ENCODE data around the gene NTMT1.
"Not testable (repeated sequence)": the region's sequence is repeated elsewhere in the genome, so short reads cannot be mapped to it uniquely, and the experiment has no call there.

NTMT1 gene

DNA sequence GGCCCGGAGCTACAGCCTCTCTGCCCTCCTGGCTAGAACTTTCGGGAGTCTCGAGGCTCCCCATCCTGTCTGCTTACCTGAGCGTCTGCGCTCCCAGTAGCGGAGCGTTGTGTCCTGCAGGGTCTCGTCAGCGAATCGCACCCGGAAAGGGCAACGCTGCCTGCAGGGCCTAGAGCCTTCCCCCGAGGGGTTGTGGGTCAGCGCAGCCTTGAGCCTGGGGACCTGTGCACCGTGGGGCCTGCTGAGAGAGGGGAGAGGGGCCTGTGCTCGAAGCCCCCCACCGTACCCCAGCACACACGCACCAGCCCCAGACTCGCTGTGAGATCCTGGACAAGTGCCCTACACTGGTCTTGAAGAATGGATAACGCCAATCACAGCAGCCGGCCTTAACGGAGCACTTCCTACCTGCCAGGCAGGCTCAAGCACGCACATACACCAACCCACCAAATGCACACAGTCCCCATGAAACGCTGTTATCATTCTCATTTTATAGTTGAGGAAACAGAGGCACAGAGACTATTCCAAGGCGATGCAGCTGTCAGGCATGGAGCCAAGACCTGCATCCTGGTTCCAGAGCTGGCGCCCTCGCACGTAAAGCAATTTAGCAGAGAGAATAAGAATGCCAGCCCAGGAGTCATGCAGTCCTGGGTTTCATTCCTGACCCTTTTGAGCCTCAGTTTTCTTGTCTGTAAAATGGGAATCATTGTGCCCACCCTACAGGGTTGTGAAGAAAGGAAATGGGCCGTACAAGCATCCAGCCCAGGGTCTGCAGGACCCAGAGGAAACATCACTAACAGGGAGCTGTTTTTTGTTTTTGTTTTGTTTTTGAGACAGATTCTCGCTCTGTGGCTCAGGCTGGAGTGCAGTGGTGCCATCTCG is 10.3 kb upstream of the NTMT1 start:
- no peak for DNase-seq (ENCODE audit: low read depth in 2 of 2)

DNA sequence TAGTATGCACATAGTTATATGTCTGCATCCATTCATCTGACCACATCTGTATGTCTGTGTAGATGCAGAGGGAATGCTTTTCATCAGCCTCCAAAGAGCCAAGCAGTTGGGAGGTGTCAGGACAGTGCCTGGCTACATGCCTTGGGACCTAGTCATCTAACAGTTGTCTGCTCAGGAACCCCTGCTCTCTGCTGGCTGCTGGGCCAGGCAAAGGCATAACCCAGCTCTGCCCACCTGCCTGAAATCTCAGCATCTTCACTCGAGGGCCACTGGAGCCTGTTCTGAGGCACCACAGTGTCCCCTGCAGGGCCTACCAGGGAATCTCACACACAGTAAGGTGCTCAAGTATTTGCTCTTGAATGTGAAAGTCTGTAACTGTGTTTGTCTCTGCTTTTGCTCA is 8.8 kb upstream of the NTMT1 start:
- DNase-seq (ENCODE audit: low read depth in 2 of 2): no peak

DNA sequence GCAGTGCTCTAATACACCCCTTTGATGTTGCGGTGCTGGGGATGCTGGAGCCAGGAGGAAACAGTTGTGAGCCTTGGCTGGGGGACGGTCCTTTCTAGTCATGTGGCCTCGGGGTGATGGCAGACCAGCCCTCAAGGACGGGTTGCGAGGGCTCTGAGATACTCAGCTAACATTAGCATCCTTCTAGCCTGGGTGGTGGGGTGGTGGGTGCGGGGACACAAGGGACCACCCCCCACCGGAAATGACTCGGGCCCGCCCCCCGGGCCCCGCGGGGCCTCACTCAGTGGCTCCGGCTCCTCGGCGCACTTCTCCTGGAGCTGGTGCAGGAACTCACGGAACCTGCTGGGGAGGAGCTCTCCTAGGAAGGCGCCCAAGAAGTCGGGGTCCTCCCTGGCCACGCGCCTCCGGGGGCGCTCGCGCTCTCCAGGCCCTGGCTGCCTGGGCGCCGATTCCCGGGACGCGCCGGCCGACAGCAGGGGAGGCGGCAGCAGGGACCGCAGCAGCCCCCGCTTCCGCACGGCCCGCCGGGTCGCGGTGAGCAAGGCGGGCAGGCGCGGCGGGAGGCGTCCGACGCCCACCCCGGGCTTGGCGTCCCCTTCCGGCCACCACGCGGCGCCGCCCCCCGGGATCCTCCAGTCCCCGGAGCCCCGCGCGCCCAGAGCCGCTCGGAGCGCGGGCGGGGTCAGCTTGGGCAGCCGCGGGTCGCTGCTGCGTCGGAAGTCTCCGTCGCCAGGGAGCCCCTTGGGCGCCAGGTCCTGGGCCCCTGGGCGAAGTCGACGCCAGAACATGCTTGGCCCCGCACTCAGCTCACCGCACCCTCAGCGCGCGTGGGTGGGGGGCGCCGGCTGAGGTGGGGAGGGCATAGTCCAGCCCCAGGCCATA is 5.9 kb upstream of the NTMT1 start:
- no peak for DNase-seq (ENCODE audit: low read depth in 2 of 2)

DNA sequence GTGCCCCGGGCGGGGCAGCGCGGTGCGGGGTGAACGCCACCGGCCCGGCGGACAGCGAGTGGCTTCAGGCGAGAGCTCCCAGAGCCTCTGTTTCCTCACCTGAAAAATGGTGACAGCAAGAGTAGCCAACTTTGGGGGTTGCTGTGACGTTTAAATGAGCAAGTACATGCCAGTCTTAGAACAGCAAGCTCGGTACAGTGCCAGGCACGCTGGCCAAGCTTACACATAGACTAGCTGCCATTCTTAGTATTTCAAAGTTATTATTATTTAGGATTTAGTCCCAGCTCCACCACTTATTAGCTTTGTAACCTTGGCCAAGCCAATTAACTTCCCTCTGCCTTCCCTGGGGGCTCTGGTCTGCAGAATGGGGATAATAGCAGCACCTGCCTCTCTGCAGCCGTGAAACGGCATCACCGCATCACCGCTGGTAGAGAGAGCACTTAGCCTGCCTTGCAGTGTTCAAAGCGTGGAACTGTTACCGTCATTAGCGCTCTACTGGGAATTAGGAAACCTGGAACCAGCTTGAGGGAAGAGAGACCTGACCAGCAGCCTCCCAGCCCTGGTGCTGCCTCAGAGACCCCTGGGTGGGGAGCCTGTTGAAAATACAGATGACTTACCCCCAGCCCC is 5.2 kb upstream of the NTMT1 start, which contains the start of gene C9orf50:
TSS of gene C9orf50 (minus strand) at position 433 of the 627 bp plus-strand sequence. CDS start 527 bp downstream, outside the sequence.
- DNase-seq (ENCODE audit: low read depth in 2 of 2): no peak

DNA sequence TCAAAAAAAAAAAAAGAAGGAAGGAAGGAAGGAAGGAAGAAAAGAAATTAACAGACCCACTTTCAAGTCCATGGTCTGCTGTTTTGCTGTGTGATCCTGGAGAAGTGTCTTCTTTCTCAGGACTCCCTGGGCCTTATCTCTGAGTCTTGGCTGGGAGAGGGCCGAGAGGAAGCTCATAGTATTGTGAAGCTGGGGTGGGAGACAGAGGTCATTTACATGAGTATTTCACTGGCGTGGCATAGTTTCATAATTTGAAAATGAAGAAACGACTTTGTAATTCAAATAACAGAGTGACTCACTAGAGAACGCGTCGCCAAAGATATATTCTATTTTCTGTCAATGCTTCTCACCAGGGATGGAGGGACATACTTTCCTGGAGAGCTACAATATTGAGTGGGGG is 2.6 kb upstream of the NTMT1 start:
- no peak for DNase-seq (ENCODE audit: low read depth in 2 of 2)

DNA sequence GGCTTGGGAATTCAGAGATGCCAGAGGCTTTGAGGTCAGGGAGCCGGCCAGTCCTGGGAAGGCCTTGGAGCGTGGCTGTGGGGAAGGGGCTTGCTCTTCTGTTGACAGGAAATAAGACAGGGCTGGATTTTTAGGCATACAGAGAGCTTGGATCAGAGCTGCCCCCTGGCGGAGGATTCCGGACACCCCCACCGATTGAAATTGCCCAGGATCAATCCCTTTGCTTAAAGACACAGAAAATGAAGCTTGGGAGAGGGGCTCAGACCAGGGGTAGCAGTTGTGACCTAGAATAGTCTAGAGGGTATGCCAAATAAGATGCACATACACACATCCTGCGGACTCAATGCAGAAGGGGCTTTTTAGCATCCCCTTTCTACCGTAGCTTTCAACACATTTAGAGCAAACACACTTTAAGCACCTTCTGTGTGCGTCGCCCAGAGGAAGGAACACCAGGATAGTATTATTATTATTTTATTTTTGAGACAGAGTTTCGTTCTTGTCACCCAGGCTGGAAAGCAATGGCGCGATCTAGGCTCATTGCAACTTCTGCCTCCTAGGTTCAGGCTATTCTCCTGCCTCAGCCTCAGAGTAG is 1.7 kb upstream of the NTMT1 start:
- no peak for DNase-seq (ENCODE audit: low read depth in 2 of 2)

DNA sequence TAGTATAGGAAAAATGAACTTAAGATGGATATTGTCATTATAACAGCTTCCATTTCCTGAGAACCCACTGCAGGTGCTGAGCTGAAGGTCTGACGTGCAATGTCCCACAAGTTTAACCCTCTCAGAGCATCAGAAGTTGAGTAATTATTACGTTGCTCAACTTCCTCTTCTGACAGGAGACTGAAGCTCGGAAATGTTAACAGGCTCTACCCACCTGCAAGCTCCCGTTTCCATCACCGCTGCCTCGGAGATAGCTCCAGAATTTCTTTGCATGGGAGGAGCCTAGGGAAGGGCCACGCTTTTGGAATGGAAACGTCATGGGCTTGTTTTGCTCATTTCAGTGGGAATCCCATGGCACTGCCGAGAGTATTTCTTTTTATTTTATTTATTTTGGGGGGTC is 1.0 kb upstream of the NTMT1 start:
- no peak for DNase-seq (ENCODE audit: low read depth in 2 of 2)

DNA sequence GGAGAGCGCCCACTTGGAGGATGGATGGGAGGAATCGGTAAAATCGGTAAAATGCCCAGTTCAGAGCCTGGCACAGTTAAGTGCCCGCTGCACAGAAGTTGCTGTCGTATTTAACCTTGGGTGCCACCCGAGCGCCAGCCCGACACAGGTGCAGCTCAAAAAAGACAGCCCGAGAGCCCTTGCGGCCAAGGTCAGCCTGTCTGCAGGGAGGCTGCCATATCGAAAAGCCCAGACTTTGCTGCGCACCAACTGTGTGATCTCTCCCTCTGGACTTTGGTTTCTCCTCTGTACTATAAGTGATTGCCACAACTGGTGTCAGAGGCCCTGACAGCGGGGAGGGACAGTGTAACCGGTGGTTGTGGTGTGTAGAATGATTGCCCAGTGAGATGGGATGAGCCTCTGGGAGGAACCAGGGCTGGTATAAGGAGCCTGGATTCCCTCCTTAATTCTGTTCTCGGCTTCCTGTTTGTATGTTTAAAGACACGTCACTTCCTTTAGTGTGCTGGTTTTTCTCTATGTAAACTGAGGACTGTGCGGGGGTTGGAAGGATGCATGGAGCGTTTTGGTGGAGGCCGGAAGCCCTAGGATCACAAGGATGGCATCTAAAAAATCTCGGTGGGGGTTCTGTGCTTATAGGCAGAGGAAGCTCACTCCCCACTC is 792 bp downstream of the NTMT1 start:
- no peak for DNase-seq (ENCODE audit: low read depth in 2 of 2)

DNA sequence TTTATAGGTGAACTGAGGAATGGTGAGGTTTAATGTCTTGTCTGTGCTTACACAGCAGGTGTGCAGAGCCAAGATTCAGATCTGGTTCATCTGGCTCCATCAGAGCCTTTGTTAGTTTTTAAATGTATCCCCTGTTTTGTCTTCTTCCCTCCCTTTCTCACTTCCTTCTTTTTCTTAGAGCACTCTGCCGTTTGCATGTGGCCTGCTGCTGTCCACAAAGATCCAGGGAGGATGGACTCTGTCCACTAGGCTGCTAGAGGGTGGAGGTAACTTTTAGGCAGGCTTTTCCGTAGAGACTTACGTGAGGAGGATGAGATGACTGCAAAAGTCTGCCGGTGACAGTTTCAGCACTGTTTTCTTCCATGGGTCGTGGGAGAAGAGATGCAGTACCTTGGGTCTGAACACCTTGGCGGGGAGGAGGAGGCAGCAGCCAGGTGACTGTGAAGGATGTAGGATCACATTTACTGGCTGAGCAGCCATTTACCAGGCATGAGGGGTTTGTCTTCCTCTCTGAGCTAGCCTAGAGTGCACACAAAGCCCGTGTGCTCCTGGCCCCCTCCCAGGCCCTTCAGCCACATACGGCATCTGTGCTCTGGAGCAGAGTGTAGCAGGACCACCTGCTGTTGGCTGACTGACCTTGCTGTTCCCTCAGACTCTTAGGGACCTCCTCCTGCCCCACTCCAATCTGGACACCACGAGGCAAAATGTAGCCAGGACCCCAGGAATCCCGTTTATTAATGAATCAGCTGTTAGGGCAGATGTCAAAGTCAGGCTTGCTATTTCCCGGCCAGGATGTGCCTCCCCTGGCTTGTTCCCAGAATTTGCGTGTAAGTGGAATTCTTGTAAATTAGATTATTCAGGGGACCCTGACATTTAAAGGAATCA is 1.8 kb downstream of the NTMT1 start:
- DNase-seq (ENCODE audit: low read depth in 2 of 2): no peak

DNA sequence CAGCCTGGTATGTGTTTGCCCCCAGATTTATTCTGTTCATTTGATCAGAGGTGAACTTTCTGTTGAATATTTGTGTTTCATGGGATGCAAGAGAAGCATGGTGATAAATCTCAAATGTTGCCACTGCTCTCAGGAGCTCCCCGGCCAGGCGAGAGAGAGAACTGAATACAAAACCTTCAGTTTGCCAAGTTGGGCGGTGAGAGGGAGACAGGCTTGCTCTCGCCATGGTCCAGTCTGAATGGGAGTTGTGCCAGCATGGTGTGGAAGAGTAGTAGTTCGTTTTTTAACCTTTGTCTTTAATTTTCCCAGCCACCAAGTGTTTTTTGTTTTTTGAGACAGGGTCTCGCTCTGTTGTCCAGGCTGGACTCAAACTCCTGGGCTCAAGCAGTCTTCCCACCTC is 2.7 kb downstream of the NTMT1 start:
- no peak for DNase-seq (ENCODE audit: low read depth in 2 of 2)

DNA sequence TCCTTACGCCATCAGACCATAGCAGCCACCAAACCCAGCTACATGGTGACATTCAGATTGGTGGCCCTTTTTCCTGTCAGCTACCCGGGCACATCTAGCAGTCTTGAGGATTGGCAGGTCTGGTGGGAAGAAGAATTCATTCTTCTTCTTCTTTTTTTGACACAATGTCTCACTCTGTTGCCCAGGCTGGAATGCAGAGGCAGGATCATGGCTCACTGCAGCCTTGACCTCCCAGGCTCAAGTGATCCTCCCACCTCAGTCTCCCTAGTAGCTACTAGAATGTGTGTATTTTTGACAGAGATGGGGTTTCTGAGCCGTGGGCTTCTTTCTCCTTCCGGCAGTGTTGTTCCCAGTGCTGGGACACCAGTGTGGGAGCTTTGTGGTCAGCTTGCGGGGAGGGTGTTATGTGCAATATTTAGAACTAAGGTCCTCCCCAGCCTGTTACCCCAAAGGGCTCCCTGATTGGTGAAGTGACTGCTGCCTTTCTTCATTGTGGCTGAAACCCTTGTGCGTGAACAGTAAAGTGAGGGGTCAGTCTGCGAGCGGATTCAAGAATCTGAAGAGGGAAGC is 3.4 kb downstream of the NTMT1 start:
- no peak for DNase-seq (ENCODE audit: low read depth in 2 of 2)

DNA sequence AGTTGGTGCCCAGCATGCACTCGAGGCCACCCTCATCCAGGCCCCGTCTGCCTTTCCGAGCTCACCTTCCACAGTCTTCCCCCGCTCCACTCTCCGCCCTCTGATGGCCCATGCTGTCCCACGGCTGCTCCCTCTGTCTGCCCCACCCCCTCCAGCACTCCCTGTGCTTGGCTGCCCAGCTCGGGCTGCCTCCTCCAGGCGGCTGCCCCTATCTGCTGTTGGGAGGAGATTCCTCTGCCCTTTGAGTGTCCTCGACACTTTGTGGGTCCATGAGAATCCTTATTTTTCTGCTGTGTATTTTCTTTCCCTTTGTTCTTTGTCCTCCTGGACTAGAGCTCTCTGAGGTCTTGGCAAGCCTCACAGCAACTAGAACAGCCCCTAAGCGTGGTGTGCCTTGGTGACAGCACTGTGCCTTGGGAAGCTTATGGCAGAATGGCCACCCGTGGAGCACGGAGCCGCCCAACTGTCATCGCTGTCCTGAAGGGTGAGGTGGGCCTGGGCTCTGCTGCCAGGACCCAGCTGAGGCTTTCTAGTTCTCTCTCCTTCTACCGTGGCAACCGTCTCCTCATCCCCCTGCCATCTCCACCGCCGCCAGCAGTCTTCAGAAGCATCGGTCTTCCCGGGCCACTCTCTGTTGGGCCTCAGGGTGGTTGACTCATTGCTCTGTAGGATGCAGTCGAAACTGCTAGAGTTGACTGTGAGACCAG is 5.2 kb downstream of the NTMT1 start:
- no peak for DNase-seq (ENCODE audit: low read depth in 2 of 2)

DNA sequence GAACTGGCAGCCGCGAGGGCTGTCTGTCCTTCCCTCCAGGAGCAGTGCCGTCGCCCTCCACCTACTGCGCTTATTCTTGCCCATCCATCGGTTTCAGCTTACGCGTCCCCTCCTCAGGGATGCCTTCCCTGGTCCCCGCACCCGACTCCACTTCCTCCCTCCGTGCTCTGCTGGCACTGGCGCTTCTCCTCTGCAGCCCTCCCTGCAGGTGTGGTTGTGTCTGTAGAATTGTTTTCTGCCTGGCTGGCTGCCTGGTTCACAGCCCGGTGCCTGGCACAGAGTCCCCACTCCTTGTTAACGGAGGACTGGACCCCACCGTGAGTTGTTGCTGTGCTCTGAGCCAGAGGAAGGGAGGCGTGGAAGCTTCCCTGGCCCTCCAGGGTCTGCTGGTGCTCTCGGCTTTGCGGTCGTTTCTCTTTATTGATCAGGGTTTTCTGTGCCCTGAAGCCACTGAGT is 5.7 kb downstream of the NTMT1 start:
- no peak for DNase-seq (ENCODE audit: low read depth in 2 of 2)

DNA sequence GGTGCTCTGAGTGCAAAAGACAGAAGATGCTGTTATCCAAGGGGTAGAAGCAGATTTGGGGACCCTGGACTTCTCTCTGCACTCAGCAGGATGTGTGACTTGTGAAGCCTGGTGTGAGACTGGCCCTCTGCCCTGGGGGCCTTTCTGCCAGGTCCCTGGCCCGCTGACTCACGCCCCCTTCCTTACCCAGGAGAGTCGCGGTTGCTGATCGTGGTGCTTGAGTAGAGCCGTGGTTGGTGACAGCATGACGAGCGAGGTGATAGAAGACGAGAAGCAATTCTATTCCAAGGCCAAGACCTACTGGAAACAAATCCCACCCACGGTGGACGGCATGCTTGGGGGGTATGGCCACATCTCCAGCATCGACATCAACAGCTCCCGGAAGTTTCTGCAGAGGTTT is 6.5 kb downstream of the NTMT1 start:
- no peak for DNase-seq (ENCODE audit: low read depth in 2 of 2)

DNA sequence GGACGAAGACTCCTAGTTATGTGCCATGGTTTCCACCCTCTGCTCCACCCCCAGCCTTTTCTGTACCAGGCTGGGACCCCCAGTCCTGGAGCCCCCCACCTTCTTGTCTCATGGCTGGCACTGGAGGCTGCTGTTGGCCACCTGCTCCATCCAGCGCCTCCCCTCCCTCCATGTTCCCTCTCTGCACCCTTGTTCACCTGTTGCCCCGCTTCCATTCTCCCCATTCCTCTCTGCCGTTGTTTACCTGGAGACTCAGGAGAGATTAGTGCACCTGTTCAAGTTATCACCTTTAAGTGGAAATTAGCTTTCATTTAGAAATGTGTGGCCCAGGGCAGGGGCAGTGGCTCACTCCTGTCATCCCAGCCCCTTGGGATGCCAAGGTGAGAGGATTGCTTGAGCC is 7.2 kb downstream of the NTMT1 start:
- no peak for DNase-seq (ENCODE audit: low read depth in 2 of 2)

DNA sequence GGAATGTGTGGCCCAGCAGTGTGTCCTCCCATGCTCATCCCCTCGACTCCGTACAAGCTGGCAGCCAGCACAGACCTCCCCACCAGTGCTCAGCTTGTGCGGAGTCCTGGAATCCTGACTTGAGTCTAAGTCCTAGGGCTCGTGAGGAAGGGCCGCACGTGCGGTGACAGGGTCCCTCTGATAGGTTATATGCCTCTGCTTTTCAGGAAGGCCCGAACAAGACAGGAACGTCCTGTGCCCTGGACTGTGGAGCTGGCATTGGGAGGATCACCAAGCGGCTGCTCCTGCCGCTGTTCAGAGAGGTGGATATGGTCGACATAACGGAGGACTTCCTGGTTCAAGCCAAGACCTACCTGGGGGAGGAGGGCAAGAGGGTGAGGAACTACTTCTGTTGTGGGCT is 7.9 kb downstream of the NTMT1 start:
- no peak for DNase-seq (ENCODE audit: low read depth in 2 of 2)

DNA sequence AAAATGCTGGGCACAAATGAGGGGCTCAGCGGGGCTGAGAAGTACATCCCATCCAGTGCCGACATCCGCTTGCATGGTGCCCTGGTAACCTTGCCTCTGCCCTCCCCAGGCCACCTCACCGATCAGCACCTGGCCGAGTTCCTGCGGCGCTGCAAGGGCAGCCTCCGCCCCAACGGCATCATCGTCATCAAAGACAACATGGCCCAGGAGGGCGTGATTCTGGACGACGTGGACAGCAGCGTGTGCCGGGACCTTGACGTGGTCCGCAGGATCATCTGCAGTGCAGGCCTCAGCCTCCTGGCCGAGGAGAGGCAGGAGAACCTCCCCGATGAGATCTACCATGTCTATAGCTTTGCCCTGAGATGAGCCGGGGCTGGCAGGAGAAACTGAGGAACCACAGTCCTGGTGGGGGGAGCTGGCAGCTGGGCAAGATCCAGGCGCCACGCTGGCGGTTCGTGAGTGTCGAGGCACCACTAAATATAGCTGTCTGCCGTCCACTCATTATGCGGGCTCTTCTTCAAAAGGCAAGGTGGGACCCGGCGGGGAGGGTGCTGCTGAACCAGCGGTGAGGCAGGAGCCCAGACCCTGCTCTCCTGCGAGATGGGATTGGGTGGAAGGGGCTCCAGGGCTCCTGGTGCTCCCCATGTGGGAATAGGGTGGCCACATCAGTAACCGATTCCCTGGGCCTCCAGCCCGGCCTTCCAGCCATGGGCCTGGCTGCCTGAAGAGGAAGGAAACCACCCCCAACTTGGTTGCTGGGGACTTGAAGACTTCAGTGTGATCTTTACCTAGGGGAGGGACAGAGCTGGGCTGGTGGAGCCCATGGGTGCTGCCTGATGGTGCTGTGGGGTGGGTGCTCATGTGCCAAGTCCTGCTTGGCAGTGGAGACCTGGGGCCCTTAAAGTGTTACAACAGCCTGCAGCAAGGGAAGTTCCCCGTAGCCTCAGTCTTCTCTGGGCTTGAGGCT is 9.4 kb downstream of the NTMT1 start:
- DNase-seq (ENCODE audit: low read depth in 2 of 2): no peak

DNA sequence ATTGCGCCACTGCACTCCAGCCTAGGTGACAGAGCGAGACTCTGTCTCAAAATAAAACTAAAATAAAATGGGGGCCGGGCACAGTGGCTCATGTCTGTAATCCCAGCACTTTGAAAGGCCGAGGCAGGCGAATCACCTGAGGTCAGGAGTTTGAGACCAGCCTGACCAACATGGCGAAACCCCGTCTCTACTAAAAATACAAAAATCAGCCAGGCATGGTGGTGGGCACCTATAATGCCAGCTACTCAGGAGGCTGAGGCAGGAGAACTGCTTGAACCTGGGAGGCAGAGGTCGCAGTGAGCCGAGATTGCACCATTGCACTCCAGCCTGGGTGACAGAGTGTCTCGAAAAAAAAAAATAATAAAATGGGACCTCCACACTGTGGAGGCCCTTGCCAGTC is 10.4 kb downstream of the NTMT1 start:
- DNase-seq (ENCODE audit: low read depth in 2 of 2): not testable (repeated sequence)

Data from stimulated activated CD8-positive, alpha-beta memory T cell treated with anti-CD3 and anti-CD28 coated beads, Interleukin-15, amount 100 ng/mL, for 48 hours (primary cell).